Neural progenitor cell (in vitro differentiated cells): ENCODE measurements around the gene YPEL4. TPM values are rescaled to one million over a fixed set of nuclear protein-coding genes. Genes with fewer than 3 reads are reported as not detected.
"Not testable (repeated sequence)": the region's sequence is repeated elsewhere in the genome, so short reads cannot be mapped to it uniquely, and the experiment has no call there.

Source experiments
- DNase-seq: peaks from one replicate; pipeline ENCODE4 v3.0.0-alpha.2; 2016; ENCODE audit warnings: low spot score
- H2AFZ ChIP-seq: fragments of 200-600 bp; sonication (generic); replicated peaks from 2 replicates; pipeline ENCODE4 v1.6.1; 2016; ENCODE audit warnings: antibody characterized with exemption
- H3F3A ChIP-seq: fragments of 200-600 bp; sonication (generic); 2 replicates; pipeline ENCODE4 v1.6.1; 2016; ENCODE audit warnings: antibody characterized with exemption, low read depth
- H3K27ac ChIP-seq: fragments of 200-600 bp; sonication (generic); 2 replicates; pipeline ENCODE4 v1.5.1; 2016; ENCODE audit warnings: mild to moderate bottlenecking
- H3K27me3 ChIP-seq: fragments of 200-600 bp; sonication (generic); 2 replicates; pipeline ENCODE4 v1.6.1; 2016; ENCODE audit warnings: mild to moderate bottlenecking, moderate library complexity
- H3K36me3 ChIP-seq: fragments of 200-600 bp; sonication (generic); 2 replicates; pipeline ENCODE4 v1.5.1; 2016
- H3K4me1 ChIP-seq: fragments of 200-600 bp; sonication (generic); 2 replicates; pipeline ENCODE4 v1.6.1; 2016; ENCODE audit warnings: mixed run types
- H3K4me2 ChIP-seq: fragments of 200-600 bp; sonication (generic); 2 replicates; pipeline ENCODE4 v1.6.1; 2016
- H3K4me3 ChIP-seq: fragments of 200-600 bp; sonication (generic); 2 replicates; pipeline ENCODE4 v1.5.1; 2016
- H3K79me2 ChIP-seq: fragments of 200-600 bp; sonication (generic); 2 replicates; pipeline ENCODE4 v1.6.1; 2016; ENCODE audit warnings: low read depth
- H3K9ac ChIP-seq: fragments of 200-600 bp; sonication (generic); 2 replicates; pipeline ENCODE4 v1.6.1; 2016
- H3K9me3 ChIP-seq: fragments of 200-600 bp; sonication (generic); 2 replicates; pipeline ENCODE4 v1.5.1; 2016; ENCODE audit warnings: low read depth
- H4K20me1 ChIP-seq: fragments of 200-600 bp; sonication (generic); 2 replicates; pipeline ENCODE4 v1.6.1; 2016; ENCODE audit warnings: low read depth
- H3K27ac Mint-ChIP-seq: 3 replicates; pipeline ENCODE4 v1.8.0; 2021; ENCODE audit warnings: mixed read lengths
- H3K27me3 Mint-ChIP-seq: 2 replicates; pipeline ENCODE4 v1.8.0; 2022; ENCODE audit warnings: low read depth, mild to moderate bottlenecking, inconsistent platforms, moderate library complexity, mixed read lengths; ENCODE audit not compliant: insufficient read depth
- H3K36me3 Mint-ChIP-seq: 3 replicates; pipeline ENCODE4 v1.8.0; 2021; ENCODE audit warnings: mixed read lengths
- H3K4me1 Mint-ChIP-seq: 3 replicates; pipeline ENCODE4 v1.8.0; 2021; ENCODE audit warnings: mixed read lengths
- H3K4me3 Mint-ChIP-seq: 3 replicates; pipeline ENCODE4 v1.8.0; 2021; ENCODE audit warnings: mild to moderate bottlenecking, moderate library complexity, mixed read lengths
- H3K9me3 Mint-ChIP-seq: 3 replicates; pipeline ENCODE4 v1.8.0; 2020; ENCODE audit warnings: mixed read lengths
- CTCF ChIP-seq: fragments of 200-600 bp; sonication (generic); IDR thresholded peaks from 2 replicates; pipeline ENCODE4 v1.5.1; 2017; ENCODE audit warnings: antibody characterized with exemption, mild to moderate bottlenecking
- EZH2 ChIP-seq: fragments of 200-600 bp; sonication (generic); IDR thresholded peaks from 2 replicates; pipeline ENCODE4 v1.6.1; 2017; ENCODE audit warnings: antibody characterized with exemption, mild to moderate bottlenecking, moderate library complexity
- EZH2phosphoT487 ChIP-seq: fragments of 200-600 bp; sonication (generic); IDR thresholded peaks from 2 replicates; pipeline ENCODE4 v1.6.1; 2017; ENCODE audit warnings: antibody characterized with exemption
- total RNA-seq: library from RNA; depleted of rRNA; stranded (reverse); fragments of >200 nt; gene quantifications from 2 replicates; pipeline ENCODE4 v1.2.3, GENCODE V29; 2015; ENCODE audit warnings: low replicate concordance

The YPEL4 gene
- total RNA-seq, 1 donor from 2014 or later, result not detected

- H4K20me1 ChIP-seq, result no peaks in the 10 kb centered on the region
- peak overlapping the region; percentile 81 for H3K4me3 ChIP-seq
- peak overlapping the region; percentile 77 for H3K4me2 ChIP-seq
- H3K36me3 Mint-ChIP-seq, result peaks cover 7% of the 10 kb centered on the region
- no peaks in the 10 kb centered on the region for H3K36me3 ChIP-seq
- no peak for TF ChIP-seq CTCF
- TF ChIP-seq EZH2phosphoT487, result no peak
- TF ChIP-seq EZH2, result no peak
- peaks cover 19% of the 10 kb centered on the region for H3K4me1 Mint-ChIP-seq
- no peaks in the 10 kb centered on the region for H3K9me3 ChIP-seq
- H3K79me2 ChIP-seq, result peaks cover 22% of the 10 kb centered on the region
- H3K9me3 Mint-ChIP-seq, result no peaks in the 10 kb centered on the region
- H3K4me3 Mint-ChIP-seq, result peak overlapping the region; percentile 98
- no peak overlapping the region for H3K27ac Mint-ChIP-seq
- H3K27me3 ChIP-seq, result peaks cover 18% of the 10 kb centered on the region
- peaks cover 14% of the 10 kb centered on the region for H3K4me1 ChIP-seq
- DNase-seq, result no peak
- peaks cover 6% of the 10 kb centered on the region for H3K27me3 Mint-ChIP-seq
- H3K27ac ChIP-seq, result no peak overlapping the region
- H3F3A ChIP-seq, result peaks cover 23% of the 10 kb centered on the region
- H2AFZ ChIP-seq, result no peak overlapping the region
- H3K9ac ChIP-seq, result no peak overlapping the region
Observed at GRCh38 chr11:57656885-57657193, 7.1 kb upstream of the YPEL4 start.

GRCh38 chr11:57653163-57653562, 3.5 kb upstream of the YPEL4 start:
- Mint-ChIP-seq H3K9me3 (peaks cover 2% of the 10 kb centered on the region), H3K27me3 (peaks cover 16% of the 10 kb centered on the region), H3K4me3 (no peak overlapping the region), H3K36me3 (no peaks in the 10 kb centered on the region), H3K4me1 (peaks cover 47% of the 10 kb centered on the region), H3K27ac (no peak overlapping the region)
- peak overlapping the region; percentile 36 for H3K4me2 ChIP-seq
- H3K4me1 ChIP-seq, result peaks cover 42% of the 10 kb centered on the region
- peaks cover 6% of the 10 kb centered on the region for H3K79me2 ChIP-seq
- H3K9me3 ChIP-seq, result no peaks in the 10 kb centered on the region
- H4K20me1 ChIP-seq, result peaks cover 31% of the 10 kb centered on the region
- no peak overlapping the region for H3K27ac ChIP-seq
- H3K9ac ChIP-seq, result no peak overlapping the region
- H3K36me3 ChIP-seq, result no peaks in the 10 kb centered on the region
- H2AFZ ChIP-seq, result no peak overlapping the region
- DNase-seq, result no peak
- peaks cover 58% of the 10 kb centered on the region for H3F3A ChIP-seq
- H3K27me3 ChIP-seq, result peaks cover 18% of the 10 kb centered on the region
- no peak for TF ChIP-seq EZH2phosphoT487
- no peak for TF ChIP-seq CTCF
- no peak for TF ChIP-seq EZH2
- H3K4me3 ChIP-seq, result no peak overlapping the region

- no peaks in the 10 kb centered on the region for H3K36me3 Mint-ChIP-seq
- H3K9ac ChIP-seq, result no peak overlapping the region
- H3K9me3 ChIP-seq, result no peaks in the 10 kb centered on the region
- no peak for DNase-seq
- peaks cover under 1% of the 10 kb centered on the region for H3K79me2 ChIP-seq
- peaks cover 47% of the 10 kb centered on the region for H3K4me1 ChIP-seq
- peaks cover 18% of the 10 kb centered on the region for H3K27me3 ChIP-seq
- no peak overlapping the region for H3K4me3 ChIP-seq
- TF ChIP-seq EZH2phosphoT487 (no peak), CTCF (no peak), EZH2 (no peak)
- H2AFZ ChIP-seq, result no peak overlapping the region
- H3K36me3 ChIP-seq, result no peaks in the 10 kb centered on the region
- no peak overlapping the region for H3K27ac Mint-ChIP-seq
- peaks cover 63% of the 10 kb centered on the region for H3F3A ChIP-seq
- peaks cover 21% of the 10 kb centered on the region for H3K27me3 Mint-ChIP-seq
- peak overlapping the region; percentile 36 for H3K4me2 ChIP-seq
- peaks cover 47% of the 10 kb centered on the region for H3K4me1 Mint-ChIP-seq
- H3K27ac ChIP-seq, result no peak overlapping the region
- H4K20me1 ChIP-seq, result peaks cover 36% of the 10 kb centered on the region
- H3K9me3 Mint-ChIP-seq, result peaks cover 2% of the 10 kb centered on the region
- H3K4me3 Mint-ChIP-seq, result no peak overlapping the region
Observed at GRCh38 chr11:57652662-57653061, 3.0 kb upstream of the YPEL4 start.

GRCh38 chr11:57652230-57652629, 2.5 kb upstream of the YPEL4 start:
- not testable (repeated sequence) for H3K27ac ChIP-seq, H3K79me2 ChIP-seq, H3K36me3 Mint-ChIP-seq, H3K4me3 Mint-ChIP-seq, H2AFZ ChIP-seq, H3K4me2 ChIP-seq, DNase-seq, H3K36me3 ChIP-seq, H3K27ac Mint-ChIP-seq, H3K9me3 Mint-ChIP-seq, H3K9ac ChIP-seq, H3K9me3 ChIP-seq, H3K4me3 ChIP-seq
- Mint-ChIP-seq H3K27me3 (peaks cover 21% of the 10 kb centered on the region), H3K4me1 (peaks cover 49% of the 10 kb centered on the region)
- H3F3A ChIP-seq, result peaks cover 67% of the 10 kb centered on the region
- peaks cover 40% of the 10 kb centered on the region for H4K20me1 ChIP-seq
- H3K4me1 ChIP-seq, result peaks cover 51% of the 10 kb centered on the region
- peaks cover 18% of the 10 kb centered on the region for H3K27me3 ChIP-seq
